Fibroblast of skin of right biceps (primary cell): ENCODE results near the gene ACSL3.
"Not testable (repeated sequence)": the region's sequence is repeated elsewhere in the genome, so short reads cannot be mapped to it uniquely, and the experiment has no call there.

Experiments used
- DNase-seq: peaks from one replicate; pipeline ENCODE4 v3.0.0-alpha.2; 2013

The ACSL3 gene

GRCh38 chr2:222982010-222982908 lies 121.4 kb downstream of the ACSL3 start:
- peak; percentile 86 for DNase-seq

DNA sequence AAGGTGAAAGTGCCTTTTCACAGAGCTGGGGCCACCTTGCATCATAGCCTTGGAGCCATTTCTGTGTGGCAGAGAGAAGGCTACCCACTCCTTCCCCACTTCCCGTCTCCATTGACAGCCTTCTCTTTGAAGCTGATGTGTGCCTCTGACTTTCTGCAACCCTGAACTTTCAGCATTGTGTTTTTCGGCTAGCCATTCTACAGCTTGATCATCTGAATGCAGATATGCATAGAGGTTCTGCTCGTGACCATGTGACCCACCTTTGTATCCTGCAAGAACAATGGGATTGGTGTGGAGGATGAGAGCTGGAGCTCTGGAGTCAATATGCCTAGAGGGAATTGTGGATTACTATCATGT lies 122.1 kb downstream of the ACSL3 start:
- no peak for DNase-seq

GRCh38 chr2:222984908-222985307 lies 124.1 kb downstream of the ACSL3 start:
- DNase-seq = no peak

GRCh38 chr2:222989431-222989830 lies 128.6 kb downstream of the ACSL3 start:
- no peak for DNase-seq

- DNase-seq = not testable (repeated sequence)
Measured at GRCh38 chr2:222990206-222990605, 129.4 kb downstream of the ACSL3 start.

DNA sequence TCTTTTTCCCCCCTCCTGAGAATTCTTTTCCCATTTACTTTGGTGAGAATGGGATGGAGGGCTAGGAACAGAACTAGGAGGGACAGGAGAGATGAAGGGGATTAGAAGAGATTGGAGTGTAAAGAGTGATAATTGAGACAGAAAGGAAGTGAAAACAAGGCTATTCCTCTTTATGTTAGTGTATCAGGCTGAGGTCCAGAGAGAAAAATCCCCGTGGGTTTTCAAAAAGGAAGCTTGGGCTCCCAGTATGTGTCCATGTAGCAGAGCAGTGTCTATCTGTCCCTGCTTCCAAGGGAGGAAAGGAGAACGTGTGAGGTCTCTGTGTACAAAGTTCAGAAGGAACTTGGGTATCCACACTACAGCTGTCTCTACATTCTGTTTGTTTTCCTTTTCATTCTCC lies 131.3 kb downstream of the ACSL3 start:
- DNase-seq = no peak
